ENCODE results near the gene RGS2. TPM values are rescaled to one million over a fixed set of nuclear protein-coding genes. Genes with fewer than 3 reads are reported as not detected.

RGS2 gene
- total RNA-seq: 91.8 TPM

GRCh38 chr1:192808518-192809306 is at the start of gene RGS2:
Gene RGS2, plus strand, starts transcription at chr1:192809039. Its CDS starts 33 bp downstream, at chr1:192809072.

Other genes with a start within 250 kb of the RGS2 start
- gene RGS1, start 233.3 kb upstream of the RGS2 start, total RNA-seq: 26.1 TPM
- 1.2 TPM for gene RGS13, start 172.9 kb upstream of the RGS2 start, total RNA-seq